IMR-90 (cell line): ENCODE results near the gene PDGFD. TPM values are rescaled to one million over a fixed set of nuclear protein-coding genes. Genes with fewer than 3 reads are reported as not detected.

Experiments
- ATAC-seq: fragments of 200-7000 bp; cut with Tn5 transposase; 2 replicates; pipeline ENCODE4 v1.9.1; 2020; ENCODE audit warnings: low read depth, mild to moderate bottlenecking, moderate library complexity
- BruUV-seq: library from RNA; stranded (reverse); fragments of 400-500 nt; replicated peaks from 2 replicates; lab custom pipeline; 2021; lab: Mats Ljungman, UMichigan
- CTCF ChIA-PET: fragments of 300-600 bp; formaldehyde crosslinking; extraction: SDS; loops from one replicate; lab custom pipeline; 2021; ENCODE audit warnings: antibody characterized with exemption; lab: Yijun Ruan, JAX
- POLR2A ChIA-PET: fragments of 300-600 bp; sonication (Branson Sonifier 250); formaldehyde crosslinking; loops from one replicate; lab custom pipeline; 2022; ENCODE audit warnings: antibody characterized with exemption; ENCODE audit not compliant: unreplicated experiment; lab: Charles Lee
- DNase-seq: peaks from one replicate; pipeline ENCODE4 v3.0.0; 2013
- H2AFZ ChIP-seq: replicated peaks from 2 replicates; pipeline ENCODE3; 2013; ENCODE audit warnings: low read length, mild to moderate bottlenecking; ENCODE audit not compliant: poor library complexity
- H2AK5ac ChIP-seq: 2 replicates; pipeline ENCODE4 v1.6.1; 2013; ENCODE audit warnings: low read depth, low read length, inconsistent platforms
- H2AK9ac ChIP-seq: replicated peaks from 2 replicates; pipeline ENCODE3; 2013; ENCODE audit warnings: mild to moderate bottlenecking, low read depth, low read length, moderate library complexity; ENCODE audit not compliant: poor library complexity
- H2BK120ac ChIP-seq: 2 replicates; pipeline ENCODE4 v1.6.1; 2013; ENCODE audit warnings: low read depth, low read length, inconsistent platforms
- H2BK15ac ChIP-seq: 3 replicates; pipeline ENCODE4 v1.6.1; 2013; ENCODE audit warnings: low read depth, low read length, inconsistent platforms
- H2BK20ac ChIP-seq: 2 replicates; pipeline ENCODE4 v1.6.1; 2013; ENCODE audit warnings: low read depth, mild to moderate bottlenecking, inconsistent platforms, low read length, moderate library complexity
- H2BK5ac ChIP-seq: 2 replicates; pipeline ENCODE4 v1.6.1; 2013; ENCODE audit warnings: mild to moderate bottlenecking, low read depth, low read length, inconsistent platforms; ENCODE audit not compliant: poor library complexity, severe bottlenecking
- H3K14ac ChIP-seq: replicated peaks from 2 replicates; pipeline ENCODE4 v1.6.1; 2013; ENCODE audit warnings: low read depth, low read length, inconsistent platforms
- H3K18ac ChIP-seq: 2 replicates; pipeline ENCODE4 v1.6.1; 2013; ENCODE audit warnings: low read depth, low read length, control low read depth
- H3K23ac ChIP-seq: 2 replicates; pipeline ENCODE4 v1.6.1; 2013; ENCODE audit warnings: low read depth, low read length, inconsistent platforms
- H3K27ac ChIP-seq: 2 replicates; pipeline ENCODE4 v1.5.1; 2013; ENCODE audit warnings: mild to moderate bottlenecking, control low read depth, low read length; ENCODE audit not compliant: insufficient read depth
- H3K27me3 ChIP-seq: 2 replicates; pipeline ENCODE4 v1.6.1; 2013; ENCODE audit warnings: low read length; ENCODE audit not compliant: control insufficient read depth, insufficient read depth
- H3K36me3 ChIP-seq: 2 replicates; pipeline ENCODE4 v1.6.1; 2013; ENCODE audit warnings: low read length, mixed read lengths; ENCODE audit not compliant: control insufficient read depth, insufficient read depth
- H3K4ac ChIP-seq: 2 replicates; pipeline ENCODE4 v1.6.1; 2013; ENCODE audit warnings: low read depth, low read length, inconsistent platforms
- H3K4me1 ChIP-seq: 2 replicates; pipeline ENCODE4 v1.6.1; 2013; ENCODE audit warnings: low read length, mixed read lengths; ENCODE audit not compliant: control insufficient read depth, insufficient read depth
- H3K4me2 ChIP-seq: 2 replicates; pipeline ENCODE4 v1.6.1; 2013; ENCODE audit warnings: low read depth, mild to moderate bottlenecking, control low read depth, low read length, moderate library complexity
- H3K4me3 ChIP-seq: 2 replicates; pipeline ENCODE4 v1.5.1; 2013; ENCODE audit warnings: low read depth, mild to moderate bottlenecking, control low read depth, low read length, moderate library complexity; ENCODE audit not compliant: insufficient read depth
- H3K56ac ChIP-seq: 2 replicates; pipeline ENCODE4 v1.6.1; 2013; ENCODE audit warnings: low read length, inconsistent platforms; ENCODE audit not compliant: insufficient read depth; ENCODE audit errors: extremely low read depth
- H3K79me1 ChIP-seq, 2 experiments: 2 replicates each; pipeline ENCODE4 v1.6.1; 2013; ENCODE audit warnings: low read length in 2 of 2, inconsistent platforms in 1 of 2, low read depth in 1 of 2
- H3K9ac ChIP-seq: 2 replicates; pipeline ENCODE4 v1.6.1; 2013; ENCODE audit warnings: low read depth, low read length, control low read depth
- H3K9me1 ChIP-seq: 2 replicates; pipeline ENCODE4 v1.6.1; 2013; ENCODE audit warnings: low read length, inconsistent platforms; ENCODE audit not compliant: insufficient read depth
- H3K9me3 ChIP-seq: 2 replicates; pipeline ENCODE4 v1.6.1; 2013; ENCODE audit warnings: low read length; ENCODE audit not compliant: control insufficient read depth, insufficient read depth
- H4K20me1 ChIP-seq: 2 replicates; pipeline ENCODE4 v1.6.1; 2013; ENCODE audit warnings: low read length, inconsistent platforms; ENCODE audit not compliant: insufficient read depth
- H4K5ac ChIP-seq: 2 replicates; pipeline ENCODE4 v1.6.1; 2013; ENCODE audit warnings: mild to moderate bottlenecking, low read depth, low read length, control low read depth
- H4K8ac ChIP-seq, 2 experiments: 2 replicates each; pipeline ENCODE4 v1.6.1; 2013; ENCODE audit warnings: low read depth in 2 of 2, low read length in 2 of 2, control low read depth in 1 of 2, inconsistent platforms in 1 of 2
- H4K91ac ChIP-seq: 2 replicates; pipeline ENCODE4 v1.6.1; 2013; ENCODE audit warnings: low read depth, low read length, inconsistent platforms; ENCODE audit not compliant: insufficient read depth
- BHLHE40 ChIP-seq: fragments of 150-350 bp; IDR thresholded peaks from 2 replicates; pipeline ENCODE4 v1.6.1; 2016; ENCODE audit warnings: mild to moderate bottlenecking, low read depth, low read length
- CEBPB ChIP-seq: IDR thresholded peaks from 2 replicates; pipeline ENCODE4 v1.6.1; 2012; ENCODE audit warnings: low read depth, low read length, improper control_type of control experiment
- CHD1 ChIP-seq: IDR thresholded peaks from 2 replicates; pipeline ENCODE4 v1.6.1; 2012; ENCODE audit warnings: low read depth, low read length, improper control_type of control experiment
- CTCF ChIP-seq: conservative IDR thresholded peaks from 2 replicates; pipeline ENCODE4 v1.5.1; 2012; ENCODE audit warnings: mild to moderate bottlenecking, low read depth, low read length, improper control_type of control experiment
- ELK1 ChIP-seq: fragments of 150-350 bp; IDR thresholded peaks from 2 replicates; pipeline ENCODE4 v1.6.1; 2016; ENCODE audit warnings: low read depth, mild to moderate bottlenecking, low read length, moderate library complexity, borderline replicate concordance
- FOS ChIP-seq: fragments of 150-350 bp; IDR thresholded peaks from 2 replicates; pipeline ENCODE4 v1.6.1; 2016; ENCODE audit warnings: low read depth, low read length
- MAFK ChIP-seq: IDR thresholded peaks from 2 replicates; pipeline ENCODE4 v1.6.1; 2012; ENCODE audit warnings: low read depth, low read length, improper control_type of control experiment
- MAZ ChIP-seq: IDR thresholded peaks from 2 replicates; pipeline ENCODE4 v1.6.1; 2012; ENCODE audit warnings: low read depth, mild to moderate bottlenecking, low read length, improper control_type of control experiment, moderate library complexity, borderline replicate concordance
- MXI1 ChIP-seq: IDR thresholded peaks from 2 replicates; pipeline ENCODE4 v1.6.1; 2012; ENCODE audit warnings: low read depth, mild to moderate bottlenecking, low read length, moderate library complexity, borderline replicate concordance
- NFE2L2 ChIP-seq: fragments of 150-350 bp; IDR thresholded peaks from 2 replicates; pipeline ENCODE4 v1.6.1; 2016; ENCODE audit warnings: low read depth, mild to moderate bottlenecking, low read length
- POLR2A ChIP-seq: IDR thresholded peaks from 2 replicates; pipeline ENCODE4 v1.6.1; 2012; ENCODE audit warnings: mild to moderate bottlenecking, low read depth, low read length
- RAD21 ChIP-seq: IDR thresholded peaks from 2 replicates; pipeline ENCODE4 v1.6.1; 2012; ENCODE audit warnings: low read length, improper control_type of control experiment
- RFX5 ChIP-seq: IDR thresholded peaks from 2 replicates; pipeline ENCODE4 v1.8.0; 2012; ENCODE audit warnings: low read depth, mild to moderate bottlenecking, low read length, moderate library complexity
- SMC3 ChIP-seq: fragments of 150-350 bp; IDR thresholded peaks from 2 replicates; pipeline ENCODE4 v1.6.1; 2016; ENCODE audit warnings: low read depth, mild to moderate bottlenecking, antibody characterized with exemption, low read length, moderate library complexity
- WGBS, 2 experiments: methylation state at CpG; one replicate each; pipeline versions ENCODE4 v1.1.5 to v1.1.7; 2013; ENCODE audit warnings: missing lambda C conversion rate in 2 of 2; ENCODE audit not compliant: insufficient read length in 1 of 2; ENCODE audit errors: extremely low coverage in 2 of 2; 5-methylcytosine and 5-hydroxymethylcytosine counted together
- dilution Hi-C: fragments of 300-500 bp; cut with HindIII; formaldehyde crosslinking; loops from one replicate; pipeline ENCODE4 v1.14.3; 2018; ENCODE audit warnings: low sequenced_read_pairs; ENCODE audit not compliant: unreplicated experiment
- in situ Hi-C: fragments of 300-500 bp; cut with MboI; formaldehyde crosslinking; loops from 3 replicates; pipeline ENCODE4 v1.14.3; 2019; ENCODE audit warnings: low sequenced_read_pairs, inconsistent platforms, mixed read lengths
- intact Hi-C: fragments of 100-400 bp; cut with micrococcal nuclease; formaldehyde crosslinking; loops from 2 replicates; pipeline ENCODE4 v1.10.0; 2022
- polyA plus RNA-seq, 3 experiments: library from polyadenylated mRNA; depleted of rRNA; stranded (reverse); fragments of >200 nt; gene quantifications; 2 replicates each; pipeline ENCODE4 v1.2.3, GENCODE V29; 2012; ENCODE audit warnings: low replicate concordance in 1 of 3
- total RNA-seq: library from RNA; depleted of rRNA; stranded (reverse); fragments of >200 nt; gene quantifications from 2 replicates; pipeline ENCODE4 v1.2.3, GENCODE V29; 2012
- TF ChIP-seq, protein P1 (sequence below): fragments of 150-350 bp; IDR thresholded peaks from 2 replicates; pipeline ENCODE4 v1.6.1; 2017; ENCODE audit warnings: mild to moderate bottlenecking, antibody characterized with exemption, low read length, low read depth

Gene PDGFD
- total and polyA plus RNA-seq, 2 of the 4 experiments (the other 2 are of a cell fraction): 2.1 to 3.0 TPM

DNA sequence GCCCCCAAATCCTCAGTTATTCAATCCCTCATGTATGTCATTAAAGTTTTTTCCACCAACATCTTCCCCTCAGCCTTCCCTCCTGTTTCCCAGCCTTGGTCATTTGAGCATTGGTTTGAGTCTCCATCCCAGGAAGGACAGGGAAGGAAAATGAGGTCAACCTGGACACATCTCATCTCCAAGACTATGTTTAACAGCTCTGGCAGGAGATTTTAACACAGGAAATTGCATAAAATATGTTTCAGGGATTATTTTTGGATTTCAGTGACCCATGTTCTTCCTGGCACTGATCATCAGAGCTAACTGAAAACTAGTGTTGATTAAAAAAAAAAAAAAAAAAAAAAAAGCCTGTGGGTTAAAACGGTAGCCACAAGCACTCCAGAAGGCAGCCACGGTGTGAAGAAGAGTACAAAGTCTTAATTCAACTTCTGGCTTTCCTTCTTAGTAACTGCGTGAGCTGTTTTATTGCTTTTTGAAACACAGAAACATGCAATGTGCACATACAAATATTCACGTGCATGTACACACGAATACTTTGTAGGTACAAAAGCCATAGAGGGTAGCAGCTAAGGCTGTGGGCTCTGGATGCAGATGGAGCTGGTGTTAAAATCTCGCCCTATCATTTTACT lies 291.9 kb downstream of the PDGFD start:
- dilution Hi-C loops (no loop called here), intact Hi-C loops (no loop called here), in situ Hi-C loops (no loop called here)
- ChIA-PET CTCF (no interaction called here), POLR2A (no interaction called here)
- 90% methylated on average over 2 of the region's 6 CpGs; no CpG with 5 or more reads in 1 of the 2 experiments for WGBS, 2 experiments
- Histone ChIP-seq H2BK20ac (no peak overlapping the region), H2AK9ac (no peak overlapping the region), H4K8ac (no peak overlapping the region), H4K20me1 (no peaks in the 10 kb centered on the region), H2BK15ac (no peak overlapping the region), H2AK5ac (no peak overlapping the region), H4K5ac (no peak overlapping the region), H2BK5ac (no peak overlapping the region), H3K36me3 (no peaks in the 10 kb centered on the region), H3K4me1 (no peaks in the 10 kb centered on the region), H3K9ac (no peak overlapping the region), H2BK120ac (no peak overlapping the region), H3K4ac (no peak overlapping the region; the same call in 1 of the 2 replicates), H3K4me2 (no peak overlapping the region), H3K18ac (no peak overlapping the region), H4K91ac (no peak overlapping the region), H3K27me3 (no peaks in the 10 kb centered on the region), H3K56ac (no peak overlapping the region), H3K23ac (no peak overlapping the region), H3K9me1 (no peaks in the 10 kb centered on the region), H3K4me3 (no peak overlapping the region), H3K9me3 (no peaks in the 10 kb centered on the region), H3K79me1 (no peaks in the 10 kb centered on the region), H3K27ac (no peak overlapping the region), H2AFZ (no peak overlapping the region), H3K14ac (no peak overlapping the region)
- no TSS peak for BruUV-seq
- TF ChIP-seq RAD21: no peak
- no peak for TF ChIP-seq POLR2A
- TF ChIP-seq CHD1: no peak
- no peak for TF ChIP-seq FOS
- TF ChIP-seq CTCF: no peak
- no peak for TF ChIP-seq SMC3
- TF ChIP-seq ELK1: no peak
- no peak for TF ChIP-seq RFX5
- no peak for TF ChIP-seq NFE2L2
- TF ChIP-seq MXI1: no peak
- TF ChIP-seq, protein P1, sequence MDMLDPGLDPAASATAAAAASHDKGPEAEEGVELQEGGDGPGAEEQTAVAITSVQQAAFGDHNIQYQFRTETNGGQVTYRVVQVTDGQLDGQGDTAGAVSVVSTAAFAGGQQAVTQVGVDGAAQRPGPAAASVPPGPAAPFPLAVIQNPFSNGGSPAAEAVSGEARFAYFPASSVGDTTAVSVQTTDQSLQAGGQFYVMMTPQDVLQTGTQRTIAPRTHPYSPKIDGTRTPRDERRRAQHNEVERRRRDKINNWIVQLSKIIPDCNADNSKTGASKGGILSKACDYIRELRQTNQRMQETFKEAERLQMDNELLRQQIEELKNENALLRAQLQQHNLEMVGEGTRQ: no peak
- no peak for TF ChIP-seq MAFK
- no peak for TF ChIP-seq CEBPB
- TF ChIP-seq MAZ: no peak
- no peak for TF ChIP-seq BHLHE40
- ATAC-seq (no peak), DNase-seq (no peak)
